ENCODE results near the gene SRSF10.

SRSF10 gene

DNA sequence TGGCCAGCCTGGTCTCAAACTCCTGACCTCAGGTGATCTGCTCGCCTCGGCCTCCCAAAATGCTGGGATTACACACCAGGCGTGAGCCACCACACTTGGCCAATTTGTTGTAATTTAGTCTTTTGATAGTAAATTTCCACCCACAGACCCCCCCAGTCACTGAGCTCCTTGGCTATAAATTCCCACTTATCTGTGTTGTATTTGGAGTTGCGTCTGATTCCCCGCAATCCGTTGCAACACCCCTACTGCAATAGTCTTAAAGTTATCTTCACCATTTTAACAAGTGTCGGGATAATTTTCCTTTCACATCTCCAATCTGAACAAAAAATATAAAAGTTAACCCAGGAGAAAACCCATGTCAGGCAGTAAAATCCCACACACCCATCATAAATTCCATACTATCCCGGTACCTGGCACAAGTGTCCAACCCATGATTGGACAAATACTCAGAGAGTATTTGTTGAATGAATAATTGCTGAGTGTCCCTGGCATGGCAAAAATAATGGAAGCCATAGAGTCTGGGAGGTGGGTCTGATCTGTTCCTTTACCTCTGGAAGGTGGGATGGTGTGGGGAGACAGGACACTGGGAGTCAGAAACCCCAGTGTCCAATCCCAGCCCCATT is 57.7 kb downstream of the SRSF10 start:
- DNase-seq, result peak in 1 of 42 donors; percentile 8

DNA sequence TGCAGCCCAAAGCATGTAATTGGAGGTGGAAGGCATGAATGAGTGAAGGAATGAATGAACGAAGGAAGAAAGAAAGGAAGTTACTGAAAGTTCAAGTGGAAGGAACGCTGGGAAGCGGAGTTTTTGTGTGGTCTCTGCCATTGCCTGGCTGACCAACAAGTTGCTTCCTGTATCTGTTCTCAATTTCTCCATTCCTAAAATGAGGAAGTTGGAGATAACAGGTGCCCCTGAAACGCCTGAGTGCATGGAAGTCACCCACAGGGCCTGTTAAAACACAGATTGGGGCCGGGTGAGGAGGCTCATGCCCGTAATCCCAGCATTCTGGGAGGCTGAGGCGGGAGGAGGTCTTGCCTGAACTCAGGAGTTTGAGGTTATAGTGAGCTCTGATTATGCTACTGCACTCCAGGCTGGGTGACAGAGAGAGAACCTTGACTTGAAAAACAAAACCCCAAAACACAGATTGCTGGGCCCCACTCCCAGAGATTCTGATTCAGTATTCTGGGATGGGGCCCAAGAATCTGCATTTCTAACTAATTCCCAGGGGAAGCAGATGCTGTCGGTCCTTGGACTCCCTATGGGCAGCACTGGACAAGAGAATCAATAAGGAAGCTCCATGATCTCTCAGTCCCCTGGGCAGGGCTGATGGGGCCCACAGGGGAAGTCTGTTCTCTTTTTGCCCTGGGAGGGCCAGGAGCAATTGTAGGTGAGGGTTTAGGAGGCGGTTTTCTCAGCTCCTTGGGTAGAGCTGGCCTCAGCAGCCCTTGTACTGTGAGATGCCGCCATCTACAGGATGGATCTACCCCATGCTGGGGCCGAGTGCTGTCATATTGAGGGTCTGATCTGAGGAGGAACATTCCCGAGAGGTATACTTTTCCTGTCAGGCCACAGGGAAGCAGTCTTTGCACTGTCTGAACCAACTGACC is 63.7 kb downstream of the SRSF10 start:
- peak in 39 of 42 donors; percentile 18 to 72 (median 43) for DNase-seq
- intact Hi-C loops (cut with DNase I), result no loop called here

More for the DNA sequence above, 57.7 kb downstream of the SRSF10 start:
- intact Hi-C loops (cut with DNase I), result no loop called here

DNA sequence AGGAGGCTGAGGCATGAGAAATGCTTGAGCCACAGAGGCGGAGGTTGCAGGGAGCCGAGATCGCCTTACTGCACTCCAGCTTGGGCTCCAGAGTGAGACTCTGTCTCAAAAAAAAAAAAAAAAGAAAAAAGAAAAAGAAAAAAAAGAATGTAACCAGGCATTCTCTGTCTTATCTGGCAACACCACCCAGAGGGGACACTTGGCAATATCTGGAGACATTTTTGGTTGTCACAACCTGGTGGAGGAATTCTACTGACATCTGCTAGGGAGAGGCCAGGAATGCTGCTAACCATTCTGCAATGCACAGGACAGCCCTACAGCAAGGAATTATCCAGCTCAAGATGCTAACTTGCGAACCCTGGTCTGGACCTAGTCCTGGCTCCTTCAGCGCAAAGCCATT is 64.7 kb downstream of the SRSF10 start:
- intact Hi-C loops (cut with DNase I), result no loop called here
- no peak for DNase-seq

DNA sequence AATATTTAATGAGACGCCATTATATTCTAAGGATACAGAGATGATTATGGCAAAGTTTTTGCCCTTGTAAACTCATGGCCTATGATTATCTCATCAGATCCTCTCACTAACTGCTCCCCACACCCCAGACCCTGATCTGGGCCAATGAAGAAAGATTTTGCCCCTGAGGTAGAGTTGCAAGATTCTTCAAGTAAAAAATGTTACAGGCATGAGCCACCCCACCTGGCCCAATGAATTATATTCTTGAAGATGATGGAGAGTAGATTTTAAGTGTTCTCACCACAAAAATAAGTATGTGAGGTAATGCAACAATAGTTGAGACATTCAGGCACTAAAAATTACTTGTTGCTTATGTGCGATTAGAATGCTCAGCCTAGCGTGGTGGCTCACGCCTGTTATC is 65.2 kb downstream of the SRSF10 start:
- intact Hi-C loops (cut with DNase I), result no loop called here
- DNase-seq, result no peak
